ENCODE data around the gene ASAP3.

ASAP3 gene

GRCh38 chr1:23483321-23484252 lies at the start of gene ASAP3:
Gene ASAP3 (minus strand): TSS chr1:23484179. CDS start chr1:23484133, 46 bp downstream.
- DNase-seq (ENCODE audit: low read depth): peak; percentile 68

GRCh38 chr1:23533246-23534023 lies 49.5 kb upstream of the ASAP3 start:
- DNase-seq (ENCODE audit: low read depth): no peak

- no peak for DNase-seq (ENCODE audit: low read depth)
Observed at GRCh38 chr1:23531562-23532094, 47.6 kb upstream of the ASAP3 start.

GRCh38 chr1:23530747-23531561 lies 47.0 kb upstream of the ASAP3 start, which contains the start of gene E2F2:
Gene E2F2 (minus strand): TSS chr1:23531233. CDS start chr1:23530793, 440 bp downstream.
- peak; percentile 89 for DNase-seq (ENCODE audit: low read depth)

GRCh38 chr1:23530087-23530746 lies 46.2 kb upstream of the ASAP3 start:
- DNase-seq (ENCODE audit: low read depth): no peak

- DNase-seq (ENCODE audit: low read depth): no peak
Observed at GRCh38 chr1:23529146-23530086, 45.4 kb upstream of the ASAP3 start.

GRCh38 chr1:23528250-23528978 lies 44.4 kb upstream of the ASAP3 start:
- DNase-seq (ENCODE audit: low read depth): peak; percentile 83

GRCh38 chr1:23527900-23528249 lies 43.9 kb upstream of the ASAP3 start:
- no peak for DNase-seq (ENCODE audit: low read depth)

- DNase-seq (ENCODE audit: low read depth): no peak
Observed at GRCh38 chr1:23527366-23527765, 43.4 kb upstream of the ASAP3 start.

- no peak for DNase-seq (ENCODE audit: low read depth)
Observed at GRCh38 chr1:23526329-23527041, 42.5 kb upstream of the ASAP3 start.

- no peak for DNase-seq (ENCODE audit: low read depth)
Observed at GRCh38 chr1:23525558-23526250, 41.7 kb upstream of the ASAP3 start.

GRCh38 chr1:23524716-23525401 lies 40.9 kb upstream of the ASAP3 start:
- DNase-seq (ENCODE audit: low read depth): no peak

- no peak for DNase-seq (ENCODE audit: low read depth)
Observed at GRCh38 chr1:23524163-23524562, 40.2 kb upstream of the ASAP3 start.

- DNase-seq (ENCODE audit: low read depth): no peak
Observed at GRCh38 chr1:23522244-23522982, 38.4 kb upstream of the ASAP3 start.

GRCh38 chr1:23521588-23521987 lies 37.6 kb upstream of the ASAP3 start:
- DNase-seq (ENCODE audit: low read depth): no peak

- no peak for DNase-seq (ENCODE audit: low read depth)
Observed at GRCh38 chr1:23517581-23517980, 33.6 kb upstream of the ASAP3 start.

GRCh38 chr1:23515905-23516304 lies 31.9 kb upstream of the ASAP3 start:
- DNase-seq (ENCODE audit: low read depth): no peak

All from EH (cell line).